Vagina (tissue), 2 donors: Measurements from ENCODE around the gene MYO10.

Source experiments
- CTCF ChIP-seq, 3 experiments: fragments of 450-650 bp in 2 of 3; fragments of 200-600 bp in 1 of 3; sonication (generic) in 1 of 3; IDR thresholded peaks; one replicate each; pipeline ENCODE4 v1.5.1; 2017 to 2019; ENCODE audit warnings: antibody characterized with exemption in 3 of 3, mild to moderate bottlenecking in 2 of 3, moderate library complexity in 2 of 3
- POLR2A ChIP-seq, 2 donors: fragments of 450-650 bp; IDR thresholded peaks; one replicate each; pipeline ENCODE4 v1.6.1; 2017; ENCODE audit warnings: antibody characterized with exemption in 2 of 2, mild to moderate bottlenecking in 2 of 2, moderate library complexity in 2 of 2
- POLR2AphosphoS5 ChIP-seq, 2 donors: sonication (generic); formaldehyde crosslinking; IDR thresholded peaks; one replicate each; pipeline ENCODE4 v1.9.0; 2017; ENCODE audit warnings: antibody characterized with exemption in 2 of 2, mild to moderate bottlenecking in 2 of 2, low read depth in 1 of 2; ENCODE audit not compliant: insufficient read depth in 1 of 2

GRCh38 chr5:16615741-16616535 lies 320.1 kb downstream of the MYO10 start:
- TF ChIP-seq POLR2A (IDR thresholded peaks at IDR 0.05) (no peak), CTCF (IDR thresholded peaks at IDR 0.05) (no peak), POLR2AphosphoS5 (IDR thresholded peaks at IDR 0.05; ENCODE audit: insufficient read depth in 1 of 2, low read depth in 1 of 2) (no peak)
